ENCODE results near the gene BTBD6.
A peak's percentile ranks its signal among the peaks of the same experiment; 100 is the strongest.
"Not testable (repeated sequence)": the region's sequence is repeated elsewhere in the genome, so short reads cannot be mapped to it uniquely, and the experiment has no call there.

Gene BTBD6

GRCh38 chr14:105294142-105294597 lies 45.8 kb downstream of the BTBD6 start:
- DNase-seq (ENCODE audit: low spot score): no peak

GRCh38 chr14:105297311-105297710 lies 49.0 kb downstream of the BTBD6 start:
- not testable (repeated sequence) for DNase-seq (ENCODE audit: low spot score)

- DNase-seq (ENCODE audit: low spot score): peak; percentile 33
Measured at GRCh38 chr14:105299654-105300541, 51.6 kb downstream of the BTBD6 start.
